ENCODE data around the gene FAF1. TPM values are rescaled to one million over a fixed set of nuclear protein-coding genes. Genes with fewer than 3 reads are reported as not detected.

The FAF1 gene
- total and polyA plus RNA-seq, 2 donors (not counting 1 experiment from before 2014, with no cell fraction given), result 39.6 to 40.0 TPM

- Histone ChIP-seq H2AFZ (ENCODE audit: low read length) (no peak overlapping the region), H3K4me2 (ENCODE audit: extremely low read depth, insufficient read depth, low read length) (no peak overlapping the region), H3K27ac (ENCODE audit: insufficient read depth, low read length) (no peak overlapping the region), H3K36me3 (ENCODE audit: control insufficient read depth, insufficient read depth, low read length) (no peaks in the 10 kb centered on the region), H3K27me3 (ENCODE audit: control insufficient read depth, insufficient read depth, low read length) (no peaks in the 10 kb centered on the region), H4K20me1 (ENCODE audit: control insufficient read depth, extremely low read depth, insufficient read depth, low read length) (no peaks in the 10 kb centered on the region), H3K9ac (ENCODE audit: insufficient read depth, low read length) (no peak overlapping the region), H3K4me1 (ENCODE audit: control insufficient read depth, extremely low read depth, insufficient read depth, low read length) (no peaks in the 10 kb centered on the region), H3K4me3 (replicated peaks in 1 of 4; ENCODE audit: control extremely low read depth in 1 of 4, insufficient read depth in 1 of 4, low read depth in 3 of 4, low read length in 4 of 4) (no peak overlapping the region), H3K9me3 (ENCODE audit: control insufficient read depth, insufficient read depth, low read depth, low read length) (no peaks in the 10 kb centered on the region), H3K79me2 (ENCODE audit: control insufficient read depth, insufficient read depth, low read length) (peaks cover 31% of the 10 kb centered on the region)
- no peak for DNase-seq (ENCODE audit: low read depth in 2 of 2)
- TF ChIP-seq CTCF (conservative IDR thresholded peaks at IDR 0.05 in 1 of 2, IDR thresholded peaks at IDR 0.05 in 1 of 2; ENCODE audit: low read depth in 1 of 2, low read length in 2 of 2), result no peak
- TF ChIP-seq EZH2 (IDR thresholded peaks at IDR 0.05; ENCODE audit: low read length, missing control alignments), result no peak
These were observed 36.5 kb downstream of the FAF1 start for GRCh38 chr1:50923564-50923963.

- H3K4me2 ChIP-seq (ENCODE audit: extremely low read depth, insufficient read depth, low read length), result no peak overlapping the region
- peaks cover 31% of the 10 kb centered on the region for H3K79me2 ChIP-seq (ENCODE audit: control insufficient read depth, insufficient read depth, low read length)
- H3K36me3 ChIP-seq (ENCODE audit: control insufficient read depth, insufficient read depth, low read length), result no peaks in the 10 kb centered on the region
- H3K27ac ChIP-seq (ENCODE audit: insufficient read depth, low read length), result no peak overlapping the region
- no peak overlapping the region for H2AFZ ChIP-seq (ENCODE audit: low read length)
- DNase-seq (ENCODE audit: low read depth in 2 of 2), result no peak
- no peaks in the 10 kb centered on the region for H3K27me3 ChIP-seq (ENCODE audit: control insufficient read depth, insufficient read depth, low read length)
- no peak overlapping the region for H3K4me3 ChIP-seq (replicated peaks in 1 of 4; ENCODE audit: control extremely low read depth in 1 of 4, insufficient read depth in 1 of 4, low read depth in 3 of 4, low read length in 4 of 4)
- no peaks in the 10 kb centered on the region for H3K9me3 ChIP-seq (ENCODE audit: control insufficient read depth, insufficient read depth, low read depth, low read length)
- H3K4me1 ChIP-seq (ENCODE audit: control insufficient read depth, extremely low read depth, insufficient read depth, low read length), result no peaks in the 10 kb centered on the region
- no peak overlapping the region for H3K9ac ChIP-seq (ENCODE audit: insufficient read depth, low read length)
- TF ChIP-seq EZH2 (IDR thresholded peaks at IDR 0.05; ENCODE audit: low read length, missing control alignments) (no peak), CTCF (conservative IDR thresholded peaks at IDR 0.05 in 1 of 2, IDR thresholded peaks at IDR 0.05 in 1 of 2; ENCODE audit: low read depth in 1 of 2, low read length in 2 of 2) (no peak)
- no peaks in the 10 kb centered on the region for H4K20me1 ChIP-seq (ENCODE audit: control insufficient read depth, extremely low read depth, insufficient read depth, low read length)
These were observed 39.0 kb downstream of the FAF1 start for GRCh38 chr1:50921029-50921428.

DNA sequence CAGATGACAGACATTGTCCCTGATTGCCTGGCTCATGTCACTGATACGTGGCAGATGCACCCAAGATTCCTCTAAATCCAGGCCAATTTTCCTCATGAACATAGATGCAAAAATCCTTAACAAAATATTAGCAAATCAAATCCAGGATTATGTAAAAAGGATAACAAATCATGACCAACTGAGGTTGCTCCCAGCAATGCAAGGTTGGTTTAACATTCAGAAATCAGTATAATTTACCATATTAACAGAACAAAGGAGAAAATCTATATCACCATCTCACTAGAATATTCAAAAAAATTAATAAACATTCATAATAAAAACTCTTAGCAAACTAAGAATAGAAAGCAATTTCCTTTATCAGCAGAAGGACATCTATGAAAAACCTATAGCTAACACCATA, 39.7 kb downstream of the FAF1 start:
- H3K4me2 ChIP-seq (ENCODE audit: extremely low read depth, insufficient read depth, low read length), result no peak overlapping the region
- H4K20me1 ChIP-seq (ENCODE audit: control insufficient read depth, extremely low read depth, insufficient read depth, low read length), result no peaks in the 10 kb centered on the region
- H3K27ac ChIP-seq (ENCODE audit: insufficient read depth, low read length), result no peak overlapping the region
- no peak for DNase-seq (ENCODE audit: low read depth in 2 of 2)
- H3K4me3 ChIP-seq (replicated peaks in 1 of 4; ENCODE audit: control extremely low read depth in 1 of 4, insufficient read depth in 1 of 4, low read depth in 3 of 4, low read length in 4 of 4), result no peak overlapping the region
- H3K79me2 ChIP-seq (ENCODE audit: control insufficient read depth, insufficient read depth, low read length), result peaks cover 30% of the 10 kb centered on the region
- no peak for TF ChIP-seq EZH2 (IDR thresholded peaks at IDR 0.05; ENCODE audit: low read length, missing control alignments)
- TF ChIP-seq CTCF (conservative IDR thresholded peaks at IDR 0.05 in 1 of 2, IDR thresholded peaks at IDR 0.05 in 1 of 2; ENCODE audit: low read depth in 1 of 2, low read length in 2 of 2), result no peak
- no peaks in the 10 kb centered on the region for H3K4me1 ChIP-seq (ENCODE audit: control insufficient read depth, extremely low read depth, insufficient read depth, low read length)
- no peak overlapping the region for H2AFZ ChIP-seq (ENCODE audit: low read length)
- H3K9me3 ChIP-seq (ENCODE audit: control insufficient read depth, insufficient read depth, low read depth, low read length), result no peaks in the 10 kb centered on the region
- H3K27me3 ChIP-seq (ENCODE audit: control insufficient read depth, insufficient read depth, low read length), result no peaks in the 10 kb centered on the region
- H3K36me3 ChIP-seq (ENCODE audit: control insufficient read depth, insufficient read depth, low read length), result no peaks in the 10 kb centered on the region
- H3K9ac ChIP-seq (ENCODE audit: insufficient read depth, low read length), result no peak overlapping the region
